GM12892 (cell line): ENCODE data around the gene CBR3.

Source experiments
- POLR2A ChIP-seq: IDR thresholded peaks from 2 replicates; pipeline ENCODE4 v1.6.1; 2011; ENCODE audit warnings: low read depth, low read length, control low read depth
- POLR2AphosphoS5 ChIP-seq: IDR thresholded peaks from 2 replicates; pipeline ENCODE4 v1.6.1; 2011; ENCODE audit warnings: low read depth, low read length, control low read depth

GRCh38 chr21:36159356-36159921 is 24.6 kb downstream of the CBR3 start:
- TF ChIP-seq POLR2AphosphoS5 (no peak), POLR2A (no peak)
